ENCODE results near the gene EFCC1.

GRCh38 chr3:129017484-129017899 lies 16.4 kb downstream of the EFCC1 start:
- TF ChIP-seq CTCF (IDR thresholded peaks at IDR 0.05) (no peak), POLR2A (IDR thresholded peaks at IDR 0.05) (no peak)
